Transverse colon (tissue), 4 donors: ENCODE results near the gene PCBP3. TPM values are rescaled to one million over a fixed set of nuclear protein-coding genes. Genes with fewer than 3 reads are reported as not detected.

Experiments
- DNase-seq: peaks from one replicate; pipeline ENCODE4 v3.0.0-alpha.2; 2019
- H3K27ac ChIP-seq, 4 donors: fragments of 200-600 bp; sonication (generic); 2 replicates each; pipeline ENCODE4 v1.5.1; 2016 to 2018; ENCODE audit warnings: inconsistent platforms in 4 of 4
- H3K27me3 ChIP-seq: fragments of 200-600 bp; sonication (generic); 2 replicates; pipeline ENCODE4 v1.5.1; 2017; ENCODE audit warnings: inconsistent platforms
- H3K36me3 ChIP-seq, 4 donors: fragments of 200-600 bp; sonication (generic); 2 replicates each; pipeline ENCODE4 v1.5.1; 2017 to 2019; ENCODE audit warnings: inconsistent platforms in 4 of 4
- H3K4me1 ChIP-seq, 4 donors: fragments of 200-600 bp; sonication (generic); 2 replicates each; pipeline ENCODE4 v1.5.1; 2017 to 2020; ENCODE audit warnings: inconsistent platforms in 4 of 4
- H3K4me3 ChIP-seq, 4 donors: fragments of 200-600 bp; sonication (generic); 1 replicate in 1 of 4; 2 replicates in 3 of 4; pipeline versions ENCODE4 v1.5.1 to v1.6.1; 2017 to 2019; ENCODE audit warnings: inconsistent platforms in 4 of 4
- H3K9me3 ChIP-seq, 2 donors: fragments of 200-600 bp; sonication (generic); 2 replicates each; pipeline ENCODE4 v1.5.1; 2017 to 2019; ENCODE audit warnings: inconsistent platforms in 2 of 2
- CTCF ChIP-seq, 5 experiments: fragments of 200-600 bp in 3 of 5; fragments of 450-650 bp in 2 of 5; sonication (generic) in 3 of 5; IDR thresholded peaks; 1 replicate in 2 of 5; 2 replicates in 3 of 5; pipeline ENCODE4 v1.5.1; 2016 to 2017; ENCODE audit warnings: antibody characterized with exemption in 5 of 5, inconsistent platforms in 3 of 5, mild to moderate bottlenecking in 2 of 5, moderate library complexity in 1 of 5
- EP300 ChIP-seq: sonication (generic); formaldehyde crosslinking; IDR thresholded peaks from one replicate; pipeline ENCODE4 v1.6.1; 2017; ENCODE audit warnings: antibody characterized with exemption, low read depth
- POLR2A ChIP-seq: fragments of 450-650 bp; IDR thresholded peaks from one replicate; pipeline ENCODE4 v1.6.1; 2016; ENCODE audit warnings: antibody characterized with exemption, mild to moderate bottlenecking, moderate library complexity
- POLR2AphosphoS5 ChIP-seq, 3 donors: sonication (generic); formaldehyde crosslinking; IDR thresholded peaks; one replicate each; pipeline ENCODE4 v1.6.1; 2016; ENCODE audit warnings: antibody characterized with exemption in 3 of 3
- WGBS, 2 donors: methylation state at CpG; one replicate each; pipeline ENCODE4 v1.1.5; 2018; ENCODE audit warnings: low coverage in 1 of 2; 5-methylcytosine and 5-hydroxymethylcytosine counted together
- in situ Hi-C, 4 donors: fragments of 200-750 bp; cut with MboI; loops; one replicate each; pipeline versions ENCODE4 v1.15.0 to v1.15.1; 2017; ENCODE audit warnings: low sequenced_read_pairs in 3 of 4, low pct_ligation_motif_present in 1 of 4, low pct_unique_long_range_greater_than_20kb in 1 of 4
- intact Hi-C: fragments of 100-400 bp; cut with DNase I; formaldehyde crosslinking; loops from one replicate; pipeline ENCODE4 v1.15.1; 2023; ENCODE audit warnings: low total_unique reads
- total RNA-seq, 4 donors: library from RNA; depleted of rRNA; stranded (reverse); fragments of >200 nt; gene quantifications; one replicate each; pipeline ENCODE4 v1.1.0, GENCODE V29; 2016

The PCBP3 gene
- total RNA-seq, 4 donors from 2014 or later, result 0.80 to 7.8 (median 5.3) TPM

- intact Hi-C loops (no loop called here), in situ Hi-C loops (no loop called here)
- Histone ChIP-seq H3K27me3 (peaks cover 31% of the 10 kb centered on the region), H3K36me3 (no peaks in the 10 kb centered on the region), H3K27ac (peak overlapping the region; percentile 81 to 90 (median 85)), H3K9me3 (no peaks in the 10 kb centered on the region), H3K4me1 (peaks cover 10 to 42% (median 15%) of the 10 kb centered on the region in 4 donors), H3K4me3 (peak overlapping the region; percentile 42 to 73 (median 48))
- no peak for DNase-seq
- TF ChIP-seq POLR2A (no peak), CTCF (IDR thresholded peaks at IDR 0.05) (no peak), EP300 (no peak), POLR2AphosphoS5 (IDR thresholded peaks at IDR 0.05) (no peak)
- WGBS, 2 donors, result 78% methylated on average over 13 of the region's 13 CpGs; no CpG with 5 or more reads in 1 of the 2 donors
Observed at GRCh38 chr21:45983649-45983965, 340.1 kb downstream of the PCBP3 start.

- Histone ChIP-seq H3K9me3 (no peaks in the 10 kb centered on the region), H3K4me3 (peak overlapping the region; percentile 42 to 73 (median 48)), H3K27me3 (peaks cover 27% of the 10 kb centered on the region), H3K27ac (peak overlapping the region; percentile 81 to 90 (median 85)), H3K36me3 (no peaks in the 10 kb centered on the region), H3K4me1 (peaks cover 10 to 37% (median 15%) of the 10 kb centered on the region in 4 donors)
- in situ Hi-C loops, result no loop called here
- intact Hi-C loops, result no loop called here
- 92% methylated on average over 32 of the region's 38 CpGs; no CpG with 5 or more reads in 1 of the 2 donors for WGBS, 2 donors
- TF ChIP-seq CTCF (IDR thresholded peaks at IDR 0.05), result no peak
- peak; percentile 43 to 86 (median 61) for TF ChIP-seq POLR2AphosphoS5 (IDR thresholded peaks at IDR 0.05)
- TF ChIP-seq EP300, result no peak
- no peak for TF ChIP-seq POLR2A
- DNase-seq, result peak; percentile 49
Observed at GRCh38 chr21:45983981-45984551, 340.5 kb downstream of the PCBP3 start.

- in situ Hi-C loops (no loop called here), intact Hi-C loops (no loop called here)
- 60 to 74% methylated on average over 3 of the region's 3 CpGs for WGBS, 2 donors
- no peaks in the 10 kb centered on the region for H3K36me3 ChIP-seq
- peaks cover 9 to 35% (median 15%) of the 10 kb centered on the region in 4 donors for H3K4me1 ChIP-seq
- H3K27me3 ChIP-seq, result peaks cover 21% of the 10 kb centered on the region
- TF ChIP-seq POLR2A, result no peak
- no peak for TF ChIP-seq POLR2AphosphoS5 (IDR thresholded peaks at IDR 0.05)
- no peak for TF ChIP-seq CTCF (IDR thresholded peaks at IDR 0.05)
- TF ChIP-seq EP300, result no peak
- H3K9me3 ChIP-seq, result no peaks in the 10 kb centered on the region
- peak overlapping the region; percentile 81 to 90 (median 85) for H3K27ac ChIP-seq
- peak overlapping the region in 1 of 4 donors; percentile 73 for H3K4me3 ChIP-seq
- no peak for DNase-seq
Observed at GRCh38 chr21:45984584-45985095, 341.1 kb downstream of the PCBP3 start.

GRCh38 chr21:45985471-45986315 is 342.2 kb downstream of the PCBP3 start:
- intact Hi-C loops, result no loop called here
- Histone ChIP-seq H3K4me3 (no peak overlapping the region), H3K27me3 (peaks cover 17% of the 10 kb centered on the region), H3K36me3 (no peaks in the 10 kb centered on the region), H3K9me3 (no peaks in the 10 kb centered on the region), H3K27ac (peak overlapping the region; percentile 81 to 90 (median 85)), H3K4me1 (peaks cover 7 to 29% (median 15%) of the 10 kb centered on the region in 4 donors)
- in situ Hi-C loops, result no loop called here
- TF ChIP-seq POLR2A (no peak), POLR2AphosphoS5 (IDR thresholded peaks at IDR 0.05) (no peak), EP300 (no peak), CTCF (IDR thresholded peaks at IDR 0.05) (no peak)
- WGBS, 2 donors, result 74 to 76% methylated on average over 3 to 36 of the region's 37 CpGs
- DNase-seq, result peak; percentile 7
